Panc1 (cell line): ENCODE data around the gene MYG1. TPM values are rescaled to one million over a fixed set of nuclear protein-coding genes. Genes with fewer than 3 reads are reported as not detected.

Experiments used
- ATAC-seq: fragments of 200-7000 bp; cut with Tn5 transposase; 2 replicates; pipeline ENCODE4 v1.9.1; 2020; ENCODE audit warnings: mild to moderate bottlenecking, moderate library complexity
- BruUV-seq: library from RNA; stranded (reverse); fragments of 400-500 nt; replicated peaks from 2 replicates; lab custom pipeline; 2021; lab: Mats Ljungman, UMichigan
- CTCF ChIA-PET: fragments of 300-600 bp; sonication (Branson Sonifier 250); formaldehyde crosslinking; loops from one replicate; lab custom pipeline; 2022; ENCODE audit warnings: antibody characterized with exemption; lab: Charles Lee
- POLR2A ChIA-PET: fragments of 300-600 bp; sonication (Branson Sonifier 250); formaldehyde crosslinking; loops from one replicate; lab custom pipeline; 2022; ENCODE audit warnings: antibody characterized with exemption; lab: Charles Lee
- DNase-seq: peaks from one replicate; pipeline ENCODE4 v3.0.0-alpha.2; 2010; ENCODE audit warnings: low read depth, low spot score
- H3K27ac ChIP-seq: 2 replicates; pipeline ENCODE4 v1.5.1; 2011; ENCODE audit warnings: mild to moderate bottlenecking, low read length, inconsistent platforms
- H3K27me3 ChIP-seq: fragments of 200-500 bp; sonication (Bioruptor generic); 2 replicates; pipeline ENCODE4 v1.6.0; 2014; ENCODE audit warnings: low read length, inconsistent platforms; ENCODE audit not compliant: control insufficient read depth, insufficient read depth
- H3K36me3 ChIP-seq: fragments of 200-500 bp; sonication (Bioruptor generic); 2 replicates; pipeline ENCODE4 v1.5.1; 2014; ENCODE audit warnings: inconsistent platforms, mild to moderate bottlenecking, low read length, moderate library complexity; ENCODE audit not compliant: control insufficient read depth, insufficient read depth
- H3K4me1 ChIP-seq: 2 replicates; pipeline ENCODE4 v1.5.1; 2011; ENCODE audit warnings: inconsistent platforms, mild to moderate bottlenecking, low read length, moderate library complexity; ENCODE audit not compliant: control insufficient read depth, insufficient read depth
- H3K4me3 ChIP-seq, 2 experiments: 2 replicates each; pipeline ENCODE4 v1.5.1; 2011 to 2012; ENCODE audit warnings: low read depth in 2 of 2, low read length in 2 of 2, mild to moderate bottlenecking in 2 of 2, inconsistent platforms in 1 of 2, moderate library complexity in 1 of 2
- H3K9me3 ChIP-seq: fragments of 200-500 bp; sonication (Bioruptor generic); 2 replicates; pipeline ENCODE4 v1.5.1; 2014; ENCODE audit warnings: low read depth, mild to moderate bottlenecking, inconsistent platforms, low read length, moderate library complexity; ENCODE audit not compliant: control insufficient read depth, insufficient read depth
- CTCF ChIP-seq: fragments of 450-650 bp; IDR thresholded peaks from 2 replicates; pipeline ENCODE4 v1.5.1; 2017; ENCODE audit warnings: mild to moderate bottlenecking
- POLR2AphosphoS5 ChIP-seq: IDR thresholded peaks from 2 replicates; pipeline ENCODE4 v1.6.1; 2012; ENCODE audit warnings: mild to moderate bottlenecking, low read depth, low read length, moderate library complexity
- REST ChIP-seq, 2 experiments: IDR thresholded peaks; 2 replicates each; pipeline ENCODE4 v1.6.1; 2011 to 2012; ENCODE audit warnings: low read depth in 2 of 2, control low read depth in 1 of 2, low read length in 1 of 2, mild to moderate bottlenecking in 1 of 2, moderate library complexity in 1 of 2; ENCODE audit not compliant: insufficient read depth in 1 of 2
- SIN3A ChIP-seq: IDR thresholded peaks from 2 replicates; pipeline ENCODE4 v1.6.1; 2012; ENCODE audit warnings: low read depth, mild to moderate bottlenecking, low read length, moderate library complexity, borderline replicate concordance; ENCODE audit not compliant: insufficient read depth
- TCF7L2 ChIP-seq: IDR thresholded peaks from 2 replicates; pipeline ENCODE4 v1.6.1; 2011; ENCODE audit warnings: mild to moderate bottlenecking, low read depth, low read length, inconsistent platforms
- in situ Hi-C: cut with HindIII; loops from 2 replicates; pipeline ENCODE4 v1.10.0; 2016; ENCODE audit warnings: low sequenced_read_pairs, low pct_unique_long_range_greater_than_20kb
- intact Hi-C: fragments of 100-400 bp; cut with micrococcal nuclease; formaldehyde crosslinking; loops from one replicate; pipeline ENCODE4 v1.10.0; 2022; ENCODE audit not compliant: unreplicated experiment
- total RNA-seq: library from RNA; stranded (reverse); gene quantifications from one replicate; pipeline ENCODE4 v1.2.1, GENCODE V29; 2021; ENCODE audit not compliant: unreplicated experiment

MYG1 gene
- total RNA-seq, 1 experiment from 2014 or later: 77.4 TPM

- no TSS peak for BruUV-seq
- TF ChIP-seq SIN3A: no peak
- no peak for TF ChIP-seq TCF7L2
- no peak for TF ChIP-seq CTCF
- no peak for TF ChIP-seq POLR2AphosphoS5
- TF ChIP-seq REST (IDR thresholded peaks at IDR 0.05; ENCODE audit: insufficient read depth in 1 of 2, low read depth in 2 of 2, low read length in 1 of 2): no peak
- ATAC-seq (no peak), DNase-seq (no peak)
- Histone ChIP-seq H3K4me1 (peaks cover 12% of the 10 kb centered on the region), H3K27ac (no peak overlapping the region), H3K9me3 (no peaks in the 10 kb centered on the region), H3K36me3 (peaks cover 6% of the 10 kb centered on the region; the same call in 1 of the 2 replicates), H3K27me3 (no peaks in the 10 kb centered on the region), H3K4me3 (no peak overlapping the region)
- POLR2A ChIA-PET: no interaction called here
- in situ Hi-C loops: no loop called here
- intact Hi-C loops: no loop called here
- CTCF ChIA-PET: no interaction called here
Measured at GRCh38 chr12:53306826-53307225, 7.3 kb downstream of the MYG1 start.

GRCh38 chr12:53308276-53308675 is 8.8 kb downstream of the MYG1 start:
- TF ChIP-seq REST (IDR thresholded peaks at IDR 0.05; ENCODE audit: insufficient read depth in 1 of 2, low read depth in 2 of 2, low read length in 1 of 2) (no peak), CTCF (no peak), SIN3A (no peak)
- peaks cover 2% of the 10 kb centered on the region; the same call in 1 of the 2 replicates for H3K4me1 ChIP-seq
- H3K9me3 ChIP-seq: no peaks in the 10 kb centered on the region
- H3K27me3 ChIP-seq: no peaks in the 10 kb centered on the region
- peaks cover 6% of the 10 kb centered on the region; the same call in 1 of the 2 replicates for H3K36me3 ChIP-seq
- no peak overlapping the region for H3K27ac ChIP-seq
- no peak overlapping the region for H3K4me3 ChIP-seq
- DNase-seq (no peak), ATAC-seq (no peak)
- intact Hi-C loops: no loop called here
- in situ Hi-C loops: no loop called here
- ChIA-PET POLR2A (no interaction called here), CTCF (interaction anchor here (0.6 to 2.6 kb wide), 2 partner anchors 10 to 13 kb away, joined by 4 to 10 read pairs; partner anchors contain the start of gene AAAS)
- BruUV-seq: no TSS peak
